Brain pericyte (primary cell): ENCODE results near the gene UNC5A.

Experiments
- DNase-seq: peaks from one replicate; pipeline ENCODE4 v3.0.0-alpha.2; 2012; ENCODE audit warnings: low read depth, low spot score

The UNC5A gene

DNA sequence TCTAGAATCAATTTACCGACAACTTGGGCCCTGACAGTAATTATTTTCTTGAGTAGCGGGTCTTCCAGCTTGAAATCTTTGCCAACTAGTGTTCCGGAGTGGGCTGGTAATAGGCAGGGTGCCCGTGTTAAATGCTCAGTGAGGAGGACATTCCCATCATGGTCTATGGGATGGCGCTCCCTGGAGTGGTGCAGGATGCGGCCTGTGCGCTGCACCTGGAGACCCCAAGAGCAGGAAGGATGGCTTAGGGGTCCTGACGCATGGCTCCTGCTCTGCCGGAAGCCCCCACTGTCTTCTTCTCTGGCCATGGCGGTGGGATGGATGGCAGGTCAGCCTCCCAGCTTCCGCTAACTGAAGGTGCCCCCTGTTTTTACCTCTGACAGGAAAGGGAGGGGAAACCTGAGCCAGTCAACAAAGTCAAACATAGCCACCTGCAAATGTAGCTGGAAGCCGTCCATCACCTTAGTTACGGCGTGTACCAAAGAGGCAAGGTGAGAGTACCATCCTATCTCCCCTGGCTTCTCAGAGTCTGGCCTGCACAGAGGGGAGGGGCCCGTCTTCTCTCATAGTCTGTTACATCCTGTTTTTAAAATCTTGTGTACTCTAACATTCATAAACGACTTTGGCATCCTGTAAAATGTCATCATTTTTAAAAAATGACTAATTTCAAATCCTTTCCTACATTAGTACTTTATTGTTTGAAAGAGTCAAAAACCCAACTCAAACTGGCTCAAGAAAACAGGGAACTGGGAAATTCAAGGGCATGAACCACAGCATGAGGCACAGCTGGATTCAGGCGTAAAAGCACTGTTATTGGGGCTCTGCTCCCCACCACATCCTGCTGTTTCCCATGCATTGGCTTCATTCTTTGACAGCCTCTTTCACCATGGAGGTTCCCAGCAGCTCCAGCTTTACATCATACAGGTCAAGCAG lies 28.5 kb upstream of the UNC5A start:
- DNase-seq = no peak

DNA sequence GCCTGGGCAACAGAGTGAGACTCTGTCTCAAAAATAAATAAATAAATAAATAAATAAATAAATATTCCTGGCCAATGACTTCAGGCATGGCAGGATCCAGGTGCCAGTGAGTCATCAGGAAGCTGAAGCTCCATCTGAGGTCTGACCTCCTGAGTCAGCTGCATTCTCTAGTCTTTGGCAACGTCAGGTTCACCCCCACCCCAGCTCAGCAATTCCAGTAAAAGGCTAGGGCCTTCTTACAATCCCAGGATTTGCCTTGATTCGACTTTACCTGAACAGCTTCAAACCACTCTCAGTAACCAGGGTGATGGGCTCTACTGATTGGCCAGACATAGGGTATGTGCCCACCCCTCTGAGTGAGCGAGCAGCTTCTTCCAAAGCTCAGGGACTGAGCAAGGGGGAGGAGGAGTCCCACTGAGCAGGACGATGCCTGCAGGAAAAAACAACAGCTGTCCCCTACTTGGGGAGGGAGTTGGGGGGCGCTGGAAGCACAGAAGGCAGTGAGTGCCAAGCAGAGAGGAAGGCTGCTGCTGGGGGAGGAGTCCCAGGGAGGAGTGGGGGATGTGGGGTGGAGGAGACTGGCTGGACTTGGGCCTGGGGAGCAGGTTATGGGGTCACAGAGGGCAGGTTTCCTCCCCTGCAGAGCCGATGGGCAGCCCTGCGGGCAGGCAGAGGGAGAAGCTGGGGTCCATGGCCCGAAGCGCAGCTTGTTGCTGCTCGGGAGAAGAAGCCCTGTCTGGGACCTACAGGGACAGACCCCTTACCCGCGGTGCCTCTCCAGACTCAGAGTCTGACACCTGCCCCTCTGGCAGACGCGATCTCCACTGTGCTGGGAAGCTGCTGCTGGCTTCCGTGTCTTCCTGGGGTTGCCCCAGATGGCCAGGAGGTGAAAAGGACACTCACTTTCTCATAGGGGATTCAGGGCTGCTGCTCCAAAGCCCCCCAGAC lies 25.9 kb upstream of the UNC5A start:
- no peak for DNase-seq

DNA sequence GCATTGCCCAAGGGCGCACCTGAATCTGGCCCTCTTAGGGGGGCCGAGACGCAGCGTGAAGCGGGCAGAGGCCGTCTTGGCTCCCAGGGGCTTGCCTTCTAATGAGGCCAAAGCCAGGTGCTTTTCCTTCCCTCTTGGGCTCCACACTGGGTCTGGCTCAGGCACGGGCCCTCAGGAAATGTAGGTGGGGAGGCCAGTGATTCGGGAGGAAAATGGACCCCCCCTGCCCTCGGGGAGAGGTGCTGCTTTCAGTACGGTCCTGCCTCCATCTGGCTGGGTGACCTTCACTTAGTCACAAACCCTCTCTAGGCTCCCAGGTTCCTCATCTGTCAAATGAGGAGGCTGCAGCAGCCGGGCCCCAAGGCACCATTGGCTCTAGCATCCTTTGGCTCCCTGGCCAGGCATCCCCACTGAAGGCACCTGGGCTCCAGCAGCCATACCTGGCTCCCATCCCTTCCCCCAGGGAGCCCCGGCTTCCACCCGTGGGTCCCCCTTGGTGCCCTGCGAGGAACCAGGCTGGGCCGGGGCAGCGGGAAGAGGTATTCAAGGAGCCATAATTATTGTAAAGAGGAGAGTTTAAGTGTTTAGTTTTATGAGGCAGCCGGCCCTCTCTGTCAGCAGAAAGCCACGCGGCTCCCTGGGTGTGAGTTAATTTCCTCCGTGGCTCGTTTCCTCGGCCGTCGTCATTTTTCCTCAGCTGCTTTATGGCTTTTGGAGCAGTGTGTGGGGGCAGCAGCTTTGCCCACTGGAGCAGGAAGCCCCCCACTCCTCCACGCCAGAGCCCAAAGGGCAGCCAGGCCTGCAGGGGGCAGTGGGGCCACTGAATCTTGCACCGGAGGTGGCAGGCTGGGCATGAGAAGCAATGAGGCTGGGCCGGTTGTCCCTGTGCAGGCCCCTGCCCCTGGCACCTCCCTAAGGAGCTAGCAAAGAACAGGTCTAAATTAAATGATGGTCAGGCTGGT lies 24.9 kb upstream of the UNC5A start:
- DNase-seq = no peak

DNA sequence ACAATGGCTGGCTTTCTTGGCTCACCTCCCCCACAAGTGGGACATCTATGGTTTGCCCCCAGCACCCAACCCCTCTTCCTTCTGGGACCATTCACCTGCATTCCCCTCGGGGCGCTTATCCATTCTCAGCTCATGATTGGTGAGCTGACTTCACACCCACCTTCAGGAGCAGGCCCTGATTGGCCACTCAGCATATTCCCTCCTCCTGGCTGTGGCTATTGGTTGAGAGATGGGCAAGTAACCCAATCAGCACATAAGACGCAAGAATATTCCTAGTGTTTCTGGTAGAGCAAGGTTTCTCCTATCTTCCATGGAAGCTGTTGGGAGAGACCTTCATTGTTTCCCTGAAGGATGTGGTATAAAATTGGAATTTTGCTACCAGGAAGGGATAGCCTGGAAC lies 22.7 kb upstream of the UNC5A start:
- DNase-seq = no peak

DNA sequence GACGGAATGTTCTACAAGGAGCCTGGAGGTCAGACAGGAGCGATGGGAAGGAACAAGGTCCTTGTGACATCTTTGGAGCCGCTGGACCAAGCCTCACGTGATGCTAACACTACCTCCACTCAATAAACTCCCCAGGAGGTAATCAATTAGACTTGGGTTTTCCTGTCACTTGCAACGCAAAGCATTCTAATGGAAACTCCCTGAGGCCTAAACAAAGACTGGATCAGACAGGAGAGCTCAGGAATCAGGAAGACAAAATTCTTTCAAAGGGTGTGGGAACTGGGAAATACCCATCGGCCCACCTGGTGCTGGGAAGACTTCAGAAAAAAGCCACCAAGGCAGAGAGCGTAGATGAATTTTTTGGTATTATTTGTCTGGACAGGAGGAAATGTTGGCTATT lies 22.3 kb upstream of the UNC5A start:
- no peak for DNase-seq

DNA sequence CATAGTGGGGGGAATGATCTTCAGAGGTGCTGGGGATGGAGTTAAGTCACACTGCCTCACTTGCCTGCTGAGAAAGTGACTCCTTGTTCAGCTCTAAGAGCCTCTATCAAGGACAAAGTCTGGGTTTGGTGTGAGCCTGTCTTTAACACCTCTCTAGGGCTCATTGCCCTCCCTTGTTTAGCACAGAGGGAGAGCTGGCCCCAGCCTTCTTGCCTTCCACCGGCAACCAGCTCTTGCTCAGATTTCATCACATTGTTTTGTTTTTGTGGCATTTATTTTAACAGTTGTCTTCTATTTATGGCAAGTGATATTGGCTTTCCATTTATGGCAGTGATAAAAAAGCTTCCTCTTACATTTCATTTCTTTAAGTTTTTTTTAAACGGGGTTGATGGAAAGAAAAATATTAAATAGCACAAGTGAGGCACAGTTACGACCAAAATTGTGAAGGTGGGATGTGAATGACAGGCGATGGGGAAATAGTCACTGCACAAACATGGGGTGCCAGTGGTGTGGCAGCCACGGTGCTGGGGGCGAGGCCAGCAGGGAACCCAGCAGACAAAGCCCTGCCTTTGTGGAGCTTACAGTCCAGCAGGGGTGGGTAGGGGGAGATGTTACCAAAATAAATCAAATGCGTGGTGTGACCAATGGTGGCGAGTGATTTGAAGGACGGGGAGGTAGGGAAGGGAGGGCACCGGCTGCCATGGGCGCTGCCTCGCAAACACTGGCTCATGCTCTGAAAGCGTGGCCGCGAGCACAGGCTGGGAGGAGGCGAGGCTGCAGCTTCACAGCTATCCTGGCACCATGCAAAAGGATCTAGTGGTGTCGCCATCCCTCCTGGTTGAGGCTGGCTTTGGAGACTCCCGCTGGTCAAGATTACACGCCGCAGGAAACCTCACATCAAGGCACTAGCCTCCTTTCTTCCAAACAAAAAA lies 21.2 kb upstream of the UNC5A start:
- DNase-seq = no peak

DNA sequence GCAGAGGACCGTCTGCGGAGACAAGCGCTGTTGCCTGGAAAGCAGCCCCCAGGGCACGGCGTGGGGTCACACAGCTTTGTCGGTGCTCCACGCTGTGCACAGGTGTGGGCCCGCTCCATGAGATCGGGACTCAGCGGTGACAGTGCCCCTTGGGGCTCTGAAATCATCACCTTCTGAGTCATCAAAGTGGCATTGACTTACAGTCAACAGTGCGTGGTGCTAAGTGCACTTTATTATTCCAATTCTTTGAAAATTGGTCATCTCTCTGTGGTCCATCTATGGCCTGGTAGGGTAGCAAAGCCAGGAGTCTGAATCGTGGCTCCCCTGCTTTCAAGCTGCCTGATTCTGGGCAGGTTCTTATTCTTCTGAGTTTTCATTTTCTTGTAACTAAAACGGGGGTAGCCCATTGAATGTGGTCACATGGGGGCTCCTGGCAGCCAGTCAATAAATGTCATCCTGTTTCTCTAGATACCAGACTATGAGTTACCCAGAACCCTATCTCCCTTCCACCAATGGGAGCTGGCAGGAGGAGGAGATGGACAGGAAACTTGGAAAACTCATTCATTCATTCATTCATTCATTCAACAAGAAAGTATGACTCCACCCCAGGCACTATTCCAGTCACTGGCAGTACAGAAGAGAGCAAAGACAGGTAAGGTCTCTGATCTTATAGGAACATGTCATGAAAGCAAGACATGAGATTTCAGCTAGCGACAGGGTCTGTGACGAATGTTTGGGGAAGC lies 20.3 kb upstream of the UNC5A start:
- no peak for DNase-seq

DNA sequence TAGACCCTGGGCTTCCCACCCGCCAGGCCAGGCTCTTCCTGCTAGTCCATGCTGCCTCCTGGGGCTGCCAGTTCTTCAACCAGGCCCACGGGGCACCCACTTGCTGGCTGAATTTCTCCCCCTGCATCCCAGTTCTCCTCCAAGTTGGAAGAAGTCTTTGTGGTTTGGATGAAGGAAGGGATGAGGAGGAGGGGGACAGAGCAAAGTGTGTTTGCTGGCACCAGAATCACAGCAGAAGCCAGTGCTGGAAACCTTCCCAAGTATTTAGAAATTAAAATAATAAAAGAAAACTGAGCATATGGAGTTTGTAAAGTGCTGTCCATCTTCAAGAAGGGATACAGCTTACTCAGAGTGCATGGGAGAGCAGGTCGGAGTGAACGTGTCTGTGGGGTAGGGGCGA lies 19.4 kb upstream of the UNC5A start:
- DNase-seq = no peak

DNA sequence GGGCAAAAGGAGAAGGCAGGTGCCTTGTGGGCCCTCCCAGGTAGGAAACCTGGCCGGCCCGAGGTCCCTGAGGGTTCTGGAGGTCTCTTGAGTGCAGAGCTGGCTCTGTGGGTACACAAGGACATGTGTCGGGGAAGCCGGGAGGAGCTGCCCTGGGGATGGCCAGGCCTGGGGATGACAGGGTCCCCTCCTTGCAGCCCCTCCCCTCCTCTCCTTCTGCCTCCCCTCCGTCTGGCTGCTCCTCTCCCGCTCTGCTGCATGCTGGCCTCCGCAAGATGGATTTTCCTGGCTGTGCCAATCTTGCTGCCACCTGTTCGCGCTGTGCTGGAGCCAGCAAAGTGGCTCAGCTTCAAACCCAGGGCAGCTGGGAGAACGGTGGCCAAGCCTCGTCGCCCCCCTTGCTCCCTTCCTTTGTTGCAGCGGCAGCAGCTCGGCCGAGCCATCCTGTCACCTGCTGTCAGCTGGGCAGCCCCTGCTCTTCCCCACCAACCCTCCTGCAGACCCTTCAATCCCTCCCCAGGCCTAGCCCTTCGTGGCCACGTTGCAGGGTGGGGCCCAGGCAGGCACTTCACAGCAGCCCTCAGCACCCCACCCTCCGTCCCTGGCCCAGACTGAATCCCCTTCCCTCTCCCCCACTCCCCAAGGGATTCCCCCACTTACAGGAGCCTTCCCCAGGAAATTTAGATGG lies 17.6 kb upstream of the UNC5A start:
- no peak for DNase-seq

DNA sequence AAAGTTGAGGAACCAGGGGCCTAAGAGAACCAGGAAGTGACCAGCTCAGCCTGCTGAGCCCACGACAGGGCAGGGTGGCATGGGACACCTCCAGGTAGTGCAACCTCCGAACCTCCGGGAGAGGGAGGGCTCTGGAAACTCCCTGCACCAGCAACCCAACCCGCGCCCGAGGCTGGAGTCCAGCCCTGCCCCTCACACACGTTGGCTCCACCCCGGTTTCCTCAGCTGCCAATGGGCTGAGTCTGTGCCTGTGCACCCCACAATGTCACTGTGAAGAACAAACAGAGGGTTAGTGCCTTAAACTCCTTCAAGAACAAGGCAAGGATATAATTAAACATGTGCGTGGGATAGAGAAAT lies 17.0 kb upstream of the UNC5A start:
- no peak for DNase-seq

DNA sequence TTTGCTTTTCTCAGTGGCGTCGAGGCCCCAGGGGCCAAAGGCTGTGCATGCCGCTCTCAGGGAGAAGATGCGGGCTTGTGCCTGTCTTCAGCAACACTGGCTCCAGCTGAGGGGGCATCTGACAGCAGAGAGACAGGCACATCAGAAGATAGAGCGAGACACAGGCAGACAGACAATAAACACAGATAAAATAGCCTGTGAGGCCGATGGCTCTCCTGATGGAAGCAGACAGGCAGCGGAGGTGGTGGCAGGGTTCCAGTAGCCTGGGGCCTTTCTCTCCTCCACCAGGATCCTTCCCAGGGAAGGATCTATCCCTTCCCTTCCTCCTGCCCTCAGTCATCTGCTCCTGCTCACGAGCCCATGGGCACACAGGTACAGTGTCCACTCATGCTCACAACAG lies 16.6 kb upstream of the UNC5A start:
- no peak for DNase-seq

DNA sequence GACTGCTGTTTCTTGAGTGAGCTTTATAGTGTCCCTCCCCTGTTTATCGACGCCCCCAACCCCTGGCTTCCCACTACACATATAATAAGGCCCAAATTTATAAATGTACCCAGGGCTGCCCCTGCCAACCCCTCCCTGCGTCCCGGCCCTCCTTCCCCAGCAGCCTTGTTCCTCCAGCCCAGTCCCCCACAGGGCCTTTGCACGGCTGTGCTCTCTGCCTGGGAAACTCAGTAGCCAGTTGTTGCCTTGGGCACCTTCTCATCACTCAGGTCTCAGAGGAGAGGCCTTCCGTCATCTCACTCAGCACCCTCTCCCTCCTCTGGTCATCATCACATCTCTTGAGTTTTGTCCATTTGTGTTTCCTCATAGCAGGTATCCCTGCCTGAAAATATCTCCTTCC lies 15.8 kb upstream of the UNC5A start:
- no peak for DNase-seq

DNA sequence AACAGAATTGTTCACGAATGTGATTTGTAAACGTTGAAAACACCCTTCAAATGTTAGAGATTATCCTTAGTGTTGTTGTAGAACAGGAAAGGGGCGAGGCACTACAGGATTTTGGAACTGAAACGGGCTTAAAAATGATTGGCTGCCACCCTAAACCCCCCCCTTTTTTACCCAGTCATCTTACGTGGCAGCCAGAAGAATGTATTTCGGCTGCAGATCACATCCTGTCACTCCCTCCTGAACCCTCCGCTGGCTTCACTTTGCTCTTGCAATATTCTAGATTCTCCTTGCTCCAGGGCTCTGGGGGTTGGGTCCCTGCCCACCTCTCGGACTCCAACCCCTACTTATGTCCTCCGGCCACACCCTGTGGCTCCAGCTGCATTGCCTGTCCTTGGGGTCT lies 13.9 kb upstream of the UNC5A start:
- DNase-seq = no peak

DNA sequence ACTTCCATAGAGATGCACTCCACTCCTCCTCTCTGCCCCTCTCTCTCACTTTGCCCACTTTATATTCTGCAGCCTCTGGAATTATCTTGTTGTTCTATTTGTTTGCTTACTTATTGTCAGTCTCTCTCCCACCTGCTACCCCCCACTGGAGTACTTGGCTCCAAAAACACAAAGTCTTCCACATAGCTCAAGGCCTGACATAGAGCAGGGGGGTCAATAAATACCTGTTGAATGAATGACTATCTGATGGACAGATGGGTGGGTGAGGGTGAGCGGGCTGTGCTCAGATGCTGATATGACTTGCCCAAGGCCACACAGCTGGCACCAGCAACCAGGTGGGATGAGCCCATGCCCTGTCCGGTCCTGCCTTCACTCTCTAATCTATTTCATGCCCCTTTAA lies 13.4 kb upstream of the UNC5A start:
- no peak for DNase-seq

DNA sequence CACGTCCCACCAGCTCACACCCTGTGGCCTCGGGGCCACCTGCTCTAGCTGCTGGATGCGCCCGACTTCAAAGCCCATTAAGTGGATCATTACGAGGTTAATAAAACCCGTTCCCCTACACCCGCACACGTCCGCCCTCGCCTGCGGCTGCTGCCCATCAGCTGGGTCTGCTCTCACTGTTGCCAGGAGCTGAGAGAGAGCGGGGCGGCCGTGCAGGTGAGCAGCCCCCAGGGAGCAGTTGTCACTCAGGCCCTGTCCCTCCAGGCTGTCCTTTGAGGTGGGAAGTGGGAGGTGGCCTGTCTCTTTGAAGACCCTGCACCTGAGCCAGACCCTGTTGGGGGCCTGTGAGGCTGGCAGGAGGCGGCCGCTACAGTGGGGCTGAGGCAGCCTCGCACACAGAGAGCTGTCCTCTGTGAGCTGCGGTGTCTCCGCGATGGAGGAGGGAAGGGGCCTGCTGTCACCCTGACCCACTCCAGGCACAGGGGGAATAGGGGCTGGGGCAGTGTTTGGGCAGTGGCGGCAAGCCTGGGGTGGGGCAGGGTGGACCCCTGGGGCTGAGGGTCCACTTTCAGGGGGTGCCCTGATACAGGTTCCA lies 12.8 kb upstream of the UNC5A start:
- no peak for DNase-seq

DNA sequence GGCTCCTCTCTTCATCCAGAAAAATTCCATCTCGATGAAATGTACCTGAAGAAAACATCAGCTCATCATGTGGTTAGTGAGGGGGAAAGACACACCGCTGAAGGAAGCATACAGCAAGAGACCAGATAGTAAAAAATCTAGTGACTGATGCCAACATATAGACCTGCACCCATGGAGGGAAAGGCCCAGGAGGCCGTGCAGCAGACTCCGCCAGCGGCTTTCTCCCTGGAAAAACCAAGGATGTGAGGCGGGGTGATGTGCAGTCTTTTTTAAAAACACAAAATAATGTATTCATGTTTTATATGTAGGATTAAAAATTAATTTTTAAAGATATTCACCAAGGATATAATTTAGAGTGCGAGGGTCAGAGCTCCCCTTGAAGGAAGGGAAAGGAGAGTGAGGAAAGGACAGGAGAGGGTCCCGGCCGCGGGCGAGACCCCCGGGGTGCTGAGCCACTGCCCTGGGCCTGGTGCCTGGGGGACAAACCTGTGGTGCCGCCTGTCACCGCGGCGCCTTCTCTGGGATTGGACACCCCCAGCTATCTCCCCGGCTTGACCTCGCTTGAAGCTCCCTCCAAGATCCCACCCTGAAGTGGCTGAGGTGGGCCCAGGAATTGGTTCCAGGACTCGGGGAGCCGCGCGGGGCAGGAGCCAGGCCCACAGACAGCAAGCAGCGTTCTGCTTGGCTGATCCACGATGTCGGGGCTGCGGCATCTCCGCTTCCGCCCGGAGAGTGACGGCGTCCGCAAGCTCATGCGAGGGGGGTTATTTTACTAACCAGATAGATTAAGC lies 12.1 kb upstream of the UNC5A start:
- DNase-seq = no peak

DNA sequence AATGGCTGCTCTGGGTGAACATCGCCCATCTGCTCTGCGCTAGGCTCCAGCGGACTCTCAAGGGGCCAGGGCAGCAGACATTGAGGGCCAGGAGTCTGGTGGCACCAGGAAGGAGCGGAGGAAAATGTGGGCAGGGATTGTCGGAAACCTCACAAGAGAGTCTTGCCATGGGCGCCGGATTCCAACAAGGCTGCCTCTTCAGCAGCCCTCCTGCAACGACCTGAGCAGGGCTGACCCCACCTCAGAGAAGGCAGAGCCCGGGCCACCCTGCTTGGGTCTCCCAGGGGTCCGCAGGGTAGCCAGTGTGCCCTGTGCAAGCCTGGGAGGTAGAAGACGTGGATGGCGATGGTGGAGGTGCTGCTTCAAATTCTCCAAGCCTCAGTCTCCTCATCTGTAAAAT lies 11.4 kb upstream of the UNC5A start:
- no peak for DNase-seq

DNA sequence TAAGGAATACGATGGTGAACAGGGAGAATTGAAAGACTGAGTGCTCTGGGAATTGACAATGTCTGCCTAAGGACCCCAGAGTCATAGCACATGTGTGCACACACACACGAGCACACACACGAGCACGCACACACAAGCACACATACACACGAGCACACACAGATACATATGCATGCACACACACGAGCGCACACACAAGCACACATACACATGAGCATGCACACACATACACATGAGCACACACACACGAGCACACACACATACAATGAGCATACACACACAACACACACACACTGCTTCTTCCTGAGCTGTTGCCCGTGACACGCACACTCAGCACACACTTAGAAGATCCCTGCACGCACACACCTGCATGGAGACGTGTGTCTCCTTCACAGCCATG lies 10.9 kb upstream of the UNC5A start:
- no peak for DNase-seq
